Neural cell (in vitro differentiated cells): ENCODE data around the gene PLD1. TPM values are rescaled to one million over a fixed set of nuclear protein-coding genes. Genes with fewer than 3 reads are reported as not detected.

ENCODE experiments used
- H2AFZ ChIP-seq: fragments of 200-600, 300-800 bp; sonication (generic), shearing (Covaris generic); 2 replicates; pipeline ENCODE4 v1.6.0; 2014; ENCODE audit warnings: low read depth, mild to moderate bottlenecking, antibody characterized with exemption, low read length, moderate library complexity
- H3F3A ChIP-seq: fragments of 200-600 bp; shearing (Covaris generic); 2 replicates; pipeline ENCODE4 v1.6.1; 2016; ENCODE audit warnings: mild to moderate bottlenecking, moderate library complexity, mixed read lengths, antibody characterized with exemption, low read length; ENCODE audit not compliant: insufficient read depth, poor library complexity, severe bottlenecking
- H3K27ac ChIP-seq: fragments of 200-600, 300-800 bp; sonication (generic), shearing (Covaris generic); 2 replicates; pipeline ENCODE4 v1.5.1; 2014; ENCODE audit warnings: mild to moderate bottlenecking, low read length, moderate library complexity
- H3K27me3 ChIP-seq: fragments of 300-800, 200-600 bp; sonication (generic), shearing (Covaris generic); 2 replicates; pipeline ENCODE4 v1.6.0; 2014; ENCODE audit warnings: mild to moderate bottlenecking, low read depth, low read length, moderate library complexity; ENCODE audit not compliant: insufficient read depth
- H3K36me3 ChIP-seq: fragments of 300-800, 200-600 bp; sonication (generic), shearing (Covaris generic); 2 replicates; pipeline ENCODE4 v1.5.1; 2014; ENCODE audit warnings: mild to moderate bottlenecking, antibody characterized with exemption, low read length, moderate library complexity; ENCODE audit not compliant: insufficient read depth
- H3K4me2 ChIP-seq: fragments of 300-800, 200-600 bp; sonication (generic), shearing (Covaris generic); 2 replicates; pipeline ENCODE4 v1.6.0; 2014; ENCODE audit warnings: mild to moderate bottlenecking, low read length
- H3K4me3 ChIP-seq: fragments of 300-800, 200-600 bp; sonication (generic), shearing (Covaris generic); 2 replicates; pipeline ENCODE4 v1.5.1; 2014; ENCODE audit warnings: mild to moderate bottlenecking, low read length, moderate library complexity
- H3K79me2 ChIP-seq: fragments of 200-600 bp; shearing (Covaris generic); replicated peaks from 2 replicates; pipeline ENCODE4 v1.6.0; 2014; ENCODE audit warnings: mild to moderate bottlenecking, low read length, moderate library complexity; ENCODE audit not compliant: insufficient read depth
- H3K9ac ChIP-seq: fragments of 300-800, 200-600 bp; sonication (generic), shearing (Covaris generic); 2 replicates; pipeline ENCODE4 v1.6.1; 2016; ENCODE audit warnings: mild to moderate bottlenecking, low read length, mixed read lengths
- H3K9me2 ChIP-seq: fragments of 200-600 bp; shearing (Covaris generic); 2 replicates; pipeline ENCODE4 v1.6.1; 2016; ENCODE audit warnings: mild to moderate bottlenecking, low read length, mixed read lengths; ENCODE audit not compliant: insufficient read depth
- H3K9me3 ChIP-seq: fragments of 200-600, 300-800 bp; sonication (generic), shearing (Covaris generic); 2 replicates; pipeline ENCODE4 v1.6.1; 2016; ENCODE audit warnings: mild to moderate bottlenecking, mixed run types, low read length, moderate library complexity, mixed read lengths
- H4K20me1 ChIP-seq: fragments of 200-600 bp; shearing (Covaris generic); 2 replicates; pipeline ENCODE4 v1.6.1; 2016; ENCODE audit warnings: mild to moderate bottlenecking, mixed run types; ENCODE audit not compliant: insufficient read depth
- EP300 ChIP-seq: fragments of 450-650 bp; conservative IDR thresholded peaks from 2 replicates; pipeline ENCODE4 v1.6.1; 2014; ENCODE audit warnings: antibody characterized with exemption, mild to moderate bottlenecking, moderate library complexity; ENCODE audit not compliant: poor library complexity, severe bottlenecking
- EZH2 ChIP-seq: fragments of 200-600, 300-800 bp; shearing (Covaris generic), sonication (generic); IDR thresholded peaks from 2 replicates; pipeline ENCODE4 v1.6.1; 2014; ENCODE audit warnings: antibody characterized with exemption, low read length, borderline replicate concordance, mild to moderate bottlenecking; ENCODE audit not compliant: insufficient read depth, poor library complexity, severe bottlenecking
- MXI1 ChIP-seq: fragments of 450-650 bp; conservative IDR thresholded peaks from 2 replicates; pipeline ENCODE4 v1.6.1; 2014; ENCODE audit warnings: antibody characterized with exemption, mild to moderate bottlenecking; ENCODE audit not compliant: poor library complexity, severe bottlenecking
- POLR2AphosphoS5 ChIP-seq: IDR thresholded peaks from 2 replicates; pipeline ENCODE4 v1.6.1; 2012
- RAD21 ChIP-seq: fragments of 450-650 bp; conservative IDR thresholded peaks from 2 replicates; pipeline ENCODE4 v1.6.1; 2014; ENCODE audit warnings: antibody characterized with exemption, mild to moderate bottlenecking, moderate library complexity
- SMC3 ChIP-seq: fragments of 450-650 bp; conservative IDR thresholded peaks from 2 replicates; pipeline ENCODE4 v1.6.1; 2014; ENCODE audit warnings: antibody characterized with exemption, mild to moderate bottlenecking, moderate library complexity; ENCODE audit not compliant: poor library complexity
- TAF1 ChIP-seq: IDR thresholded peaks from 2 replicates; pipeline ENCODE4 v1.6.1; 2012; ENCODE audit warnings: low read depth
- polyA plus RNA-seq: library from polyadenylated mRNA; depleted of rRNA; stranded (reverse); fragments of >200 nt; gene quantifications from 2 replicates; pipeline ENCODE4 v1.2.3, GENCODE V29; 2014
- TF ChIP-seq, protein P1 (sequence below): fragments of 450-650 bp; IDR thresholded peaks from 2 replicates; pipeline ENCODE4 v1.5.1; 2014; ENCODE audit warnings: antibody characterized with exemption, mild to moderate bottlenecking, moderate library complexity; ENCODE audit not compliant: poor library complexity, severe bottlenecking
- TF ChIP-seq, protein P2 (sequence below): IDR thresholded peaks from 2 replicates; pipeline ENCODE4 v1.6.1; 2012; ENCODE audit warnings: borderline replicate concordance

PLD1 gene
- polyA plus RNA-seq, 1 donor from 2014 or later, result 0.06 TPM

DNA sequence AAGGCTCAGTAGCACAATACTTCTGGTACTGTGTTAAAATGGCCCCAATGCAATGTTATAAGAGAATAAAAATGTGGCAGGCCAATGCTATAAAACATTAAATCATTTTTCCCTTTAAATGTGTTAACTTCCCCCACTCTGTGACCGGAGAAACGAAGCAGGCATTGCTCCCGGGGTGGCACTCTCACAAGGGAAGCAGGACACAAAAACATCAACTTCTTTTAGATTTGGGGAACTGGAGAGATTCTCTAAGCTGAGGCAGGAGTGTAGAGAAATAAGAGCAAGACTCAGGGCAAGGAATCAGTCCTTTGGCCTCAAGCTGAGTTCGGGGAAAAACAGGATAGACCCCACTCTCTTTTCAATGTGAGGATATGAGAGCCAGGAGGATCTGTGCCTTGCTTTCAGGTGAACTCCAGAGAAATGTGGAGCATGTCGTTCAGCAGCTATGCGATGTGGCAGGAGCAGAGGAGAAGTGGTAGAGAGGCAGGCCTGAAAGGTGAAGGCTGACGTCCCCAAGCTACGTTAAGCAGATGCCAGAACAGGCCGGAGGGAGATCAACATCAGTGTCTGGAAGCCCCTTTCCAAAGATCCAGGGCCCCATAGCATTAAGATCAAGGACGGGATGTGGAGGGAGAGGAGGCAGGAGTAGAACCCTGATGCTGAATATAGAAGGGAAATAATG, 160.2 kb downstream of the PLD1 start:
- no peaks in the 10 kb centered on the region for H3K9me3 ChIP-seq
- no peak overlapping the region for H3K4me3 ChIP-seq
- H3K27me3 ChIP-seq, result no peaks in the 10 kb centered on the region
- no peak overlapping the region for H2AFZ ChIP-seq
- TF ChIP-seq EP300 (no peak), SMC3 (no peak), MXI1 (no peak), POLR2AphosphoS5 (no peak), EZH2 (no peak), RAD21 (no peak), TAF1 (no peak)
- TF ChIP-seq, protein P1, sequence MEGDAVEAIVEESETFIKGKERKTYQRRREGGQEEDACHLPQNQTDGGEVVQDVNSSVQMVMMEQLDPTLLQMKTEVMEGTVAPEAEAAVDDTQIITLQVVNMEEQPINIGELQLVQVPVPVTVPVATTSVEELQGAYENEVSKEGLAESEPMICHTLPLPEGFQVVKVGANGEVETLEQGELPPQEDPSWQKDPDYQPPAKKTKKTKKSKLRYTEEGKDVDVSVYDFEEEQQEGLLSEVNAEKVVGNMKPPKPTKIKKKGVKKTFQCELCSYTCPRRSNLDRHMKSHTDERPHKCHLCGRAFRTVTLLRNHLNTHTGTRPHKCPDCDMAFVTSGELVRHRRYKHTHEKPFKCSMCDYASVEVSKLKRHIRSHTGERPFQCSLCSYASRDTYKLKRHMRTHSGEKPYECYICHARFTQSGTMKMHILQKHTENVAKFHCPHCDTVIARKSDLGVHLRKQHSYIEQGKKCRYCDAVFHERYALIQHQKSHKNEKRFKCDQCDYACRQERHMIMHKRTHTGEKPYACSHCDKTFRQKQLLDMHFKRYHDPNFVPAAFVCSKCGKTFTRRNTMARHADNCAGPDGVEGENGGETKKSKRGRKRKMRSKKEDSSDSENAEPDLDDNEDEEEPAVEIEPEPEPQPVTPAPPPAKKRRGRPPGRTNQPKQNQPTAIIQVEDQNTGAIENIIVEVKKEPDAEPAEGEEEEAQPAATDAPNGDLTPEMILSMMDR, result no peak
- TF ChIP-seq, protein P2, sequence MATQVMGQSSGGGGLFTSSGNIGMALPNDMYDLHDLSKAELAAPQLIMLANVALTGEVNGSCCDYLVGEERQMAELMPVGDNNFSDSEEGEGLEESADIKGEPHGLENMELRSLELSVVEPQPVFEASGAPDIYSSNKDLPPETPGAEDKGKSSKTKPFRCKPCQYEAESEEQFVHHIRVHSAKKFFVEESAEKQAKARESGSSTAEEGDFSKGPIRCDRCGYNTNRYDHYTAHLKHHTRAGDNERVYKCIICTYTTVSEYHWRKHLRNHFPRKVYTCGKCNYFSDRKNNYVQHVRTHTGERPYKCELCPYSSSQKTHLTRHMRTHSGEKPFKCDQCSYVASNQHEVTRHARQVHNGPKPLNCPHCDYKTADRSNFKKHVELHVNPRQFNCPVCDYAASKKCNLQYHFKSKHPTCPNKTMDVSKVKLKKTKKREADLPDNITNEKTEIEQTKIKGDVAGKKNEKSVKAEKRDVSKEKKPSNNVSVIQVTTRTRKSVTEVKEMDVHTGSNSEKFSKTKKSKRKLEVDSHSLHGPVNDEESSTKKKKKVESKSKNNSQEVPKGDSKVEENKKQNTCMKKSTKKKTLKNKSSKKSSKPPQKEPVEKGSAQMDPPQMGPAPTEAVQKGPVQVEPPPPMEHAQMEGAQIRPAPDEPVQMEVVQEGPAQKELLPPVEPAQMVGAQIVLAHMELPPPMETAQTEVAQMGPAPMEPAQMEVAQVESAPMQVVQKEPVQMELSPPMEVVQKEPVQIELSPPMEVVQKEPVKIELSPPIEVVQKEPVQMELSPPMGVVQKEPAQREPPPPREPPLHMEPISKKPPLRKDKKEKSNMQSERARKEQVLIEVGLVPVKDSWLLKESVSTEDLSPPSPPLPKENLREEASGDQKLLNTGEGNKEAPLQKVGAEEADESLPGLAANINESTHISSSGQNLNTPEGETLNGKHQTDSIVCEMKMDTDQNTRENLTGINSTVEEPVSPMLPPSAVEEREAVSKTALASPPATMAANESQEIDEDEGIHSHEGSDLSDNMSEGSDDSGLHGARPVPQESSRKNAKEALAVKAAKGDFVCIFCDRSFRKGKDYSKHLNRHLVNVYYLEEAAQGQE, result no peak
- no peak overlapping the region for H3K9ac ChIP-seq
- H3K36me3 ChIP-seq, result no peaks in the 10 kb centered on the region
- H3F3A ChIP-seq, result no peaks in the 10 kb centered on the region
- no peaks in the 10 kb centered on the region for H3K79me2 ChIP-seq
- H4K20me1 ChIP-seq, result no peaks in the 10 kb centered on the region
- H3K27ac ChIP-seq, result no peak overlapping the region
- no peak overlapping the region for H3K4me2 ChIP-seq
- no peaks in the 10 kb centered on the region for H3K9me2 ChIP-seq

DNA sequence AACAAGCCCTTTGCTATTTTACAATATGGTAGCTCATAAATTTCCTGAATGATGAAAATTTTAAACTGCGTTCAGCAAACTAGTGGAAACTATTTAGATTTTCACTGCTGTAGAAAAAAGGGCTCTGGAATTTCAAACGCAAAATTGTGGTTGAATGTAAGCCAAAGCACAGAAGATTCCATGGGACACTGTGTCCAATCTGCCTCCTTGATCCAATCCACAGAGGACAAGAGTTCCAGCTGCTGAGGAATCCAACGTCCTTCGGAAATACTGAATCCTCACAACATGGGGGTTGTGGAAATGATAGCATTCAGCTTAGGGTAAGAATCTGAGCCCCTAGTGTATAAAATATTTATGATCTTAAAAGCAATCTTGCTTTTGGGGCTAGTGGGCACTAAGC, 161.0 kb downstream of the PLD1 start:
- Histone ChIP-seq H3K4me3 (no peak overlapping the region), H3K9ac (no peak overlapping the region), H3K9me3 (no peaks in the 10 kb centered on the region), H3F3A (no peaks in the 10 kb centered on the region), H3K9me2 (no peaks in the 10 kb centered on the region), H3K79me2 (no peaks in the 10 kb centered on the region), H2AFZ (no peak overlapping the region), H3K27me3 (no peaks in the 10 kb centered on the region), H4K20me1 (no peaks in the 10 kb centered on the region), H3K36me3 (no peaks in the 10 kb centered on the region), H3K27ac (no peak overlapping the region), H3K4me2 (no peak overlapping the region)
- TF ChIP-seq, protein P1, result no peak
- TF ChIP-seq EP300 (no peak), TAF1 (no peak), POLR2AphosphoS5 (no peak), EZH2 (no peak), MXI1 (no peak)
- TF ChIP-seq, protein P2, result no peak
